SK-N-SH (cell line): ENCODE measurements around the gene AP1S1.

Source experiments
- CTCF ChIP-seq: fragments of 200-600 bp; sonication (generic); IDR thresholded peaks from 2 replicates; pipeline ENCODE4 v1.6.1; 2017; ENCODE audit warnings: antibody characterized with exemption, mild to moderate bottlenecking, moderate library complexity
- ELF1 ChIP-seq: IDR thresholded peaks from 2 replicates; pipeline ENCODE4 v1.4.0; 2012
- EP300 ChIP-seq, 2 experiments: IDR thresholded peaks; 2 replicates each; pipeline versions ENCODE4 v1.4.0 to v1.6.1; 2012; ENCODE audit warnings: borderline replicate concordance in 1 of 2, low read depth in 1 of 2, low read length in 1 of 2
- GATA2 ChIP-seq: sonication (generic); formaldehyde crosslinking; IDR thresholded peaks from 2 replicates; pipeline ENCODE4 v1.5.0; 2020; ENCODE audit warnings: mild to moderate bottlenecking, missing genetic modification reagents
- JUND ChIP-seq: IDR thresholded peaks from 2 replicates; pipeline ENCODE4 v1.4.0; 2012
- RAD21 ChIP-seq: IDR thresholded peaks from 2 replicates; pipeline ENCODE4 v1.6.1; 2012; ENCODE audit warnings: mild to moderate bottlenecking, low read length
- RXRA ChIP-seq: IDR thresholded peaks from 2 replicates; pipeline ENCODE4 v1.4.0; 2012; ENCODE audit warnings: low read depth, mild to moderate bottlenecking, borderline replicate concordance
- TAF1 ChIP-seq: IDR thresholded peaks from 2 replicates; pipeline ENCODE4 v1.6.1; 2012; ENCODE audit warnings: low read depth, mild to moderate bottlenecking, low read length, moderate library complexity, borderline replicate concordance
- YY1 ChIP-seq: IDR thresholded peaks from 2 replicates; pipeline ENCODE4 v1.4.0; 2012; ENCODE audit warnings: low read depth, mild to moderate bottlenecking
- TF ChIP-seq, protein P1 (sequence below): IDR thresholded peaks from 2 replicates; pipeline ENCODE4 v1.6.1; 2012; ENCODE audit warnings: mild to moderate bottlenecking, low read depth, low read length, moderate library complexity

DNA sequence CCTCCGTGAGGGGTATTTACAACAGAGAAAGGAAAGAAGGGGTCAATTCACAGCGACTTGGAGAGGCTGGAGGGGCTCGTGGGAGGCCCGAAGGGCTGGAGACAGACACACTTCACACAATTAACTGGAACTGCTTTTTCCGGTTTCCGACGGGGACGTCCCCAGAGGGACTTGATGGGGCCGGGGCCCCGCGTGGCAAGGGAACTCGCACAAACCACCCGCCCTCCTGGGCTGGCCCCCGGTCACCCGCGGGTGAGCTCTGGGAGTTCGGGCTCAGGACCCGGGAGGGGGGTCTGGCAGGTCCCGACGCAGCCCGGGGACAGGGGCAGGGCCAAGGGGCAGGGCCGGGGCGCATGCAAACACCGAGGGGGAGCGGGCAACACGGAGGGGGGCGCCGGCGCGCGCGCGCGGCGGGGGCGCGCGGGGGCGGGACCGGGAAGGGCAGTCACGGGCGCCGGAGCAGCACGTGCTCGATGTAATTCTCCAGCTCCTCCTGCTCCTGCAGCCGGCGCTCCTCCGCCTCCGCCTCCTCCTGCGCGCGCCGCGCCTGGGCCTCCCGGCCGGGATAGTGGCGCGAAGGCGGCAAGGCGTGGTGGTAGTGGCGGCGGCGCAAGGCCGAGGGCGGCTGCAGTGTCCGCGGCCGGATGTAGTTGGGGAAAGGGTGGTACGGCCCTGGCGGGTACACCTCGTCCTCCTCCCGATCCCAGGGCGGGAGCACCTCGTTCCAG, 8.4 kb downstream of the AP1S1 start:
- TF ChIP-seq CTCF (no peak), RAD21 (no peak), TAF1 (0 out of 2 replicates have a peak, but pooled peaks have one; percentile 37), YY1 (no peak), EP300 (IDR thresholded peaks at IDR 0.05; ENCODE audit: borderline replicate concordance in 1 of 2, low read depth in 1 of 2, low read length in 1 of 2) (no peak), GATA2 (CRISPR knock-in tag) (no peak), ELF1 (0 out of 2 replicates have a peak, but pooled peaks have one; percentile 11), JUND (no peak), RXRA (no peak)
- TF ChIP-seq, protein P1, sequence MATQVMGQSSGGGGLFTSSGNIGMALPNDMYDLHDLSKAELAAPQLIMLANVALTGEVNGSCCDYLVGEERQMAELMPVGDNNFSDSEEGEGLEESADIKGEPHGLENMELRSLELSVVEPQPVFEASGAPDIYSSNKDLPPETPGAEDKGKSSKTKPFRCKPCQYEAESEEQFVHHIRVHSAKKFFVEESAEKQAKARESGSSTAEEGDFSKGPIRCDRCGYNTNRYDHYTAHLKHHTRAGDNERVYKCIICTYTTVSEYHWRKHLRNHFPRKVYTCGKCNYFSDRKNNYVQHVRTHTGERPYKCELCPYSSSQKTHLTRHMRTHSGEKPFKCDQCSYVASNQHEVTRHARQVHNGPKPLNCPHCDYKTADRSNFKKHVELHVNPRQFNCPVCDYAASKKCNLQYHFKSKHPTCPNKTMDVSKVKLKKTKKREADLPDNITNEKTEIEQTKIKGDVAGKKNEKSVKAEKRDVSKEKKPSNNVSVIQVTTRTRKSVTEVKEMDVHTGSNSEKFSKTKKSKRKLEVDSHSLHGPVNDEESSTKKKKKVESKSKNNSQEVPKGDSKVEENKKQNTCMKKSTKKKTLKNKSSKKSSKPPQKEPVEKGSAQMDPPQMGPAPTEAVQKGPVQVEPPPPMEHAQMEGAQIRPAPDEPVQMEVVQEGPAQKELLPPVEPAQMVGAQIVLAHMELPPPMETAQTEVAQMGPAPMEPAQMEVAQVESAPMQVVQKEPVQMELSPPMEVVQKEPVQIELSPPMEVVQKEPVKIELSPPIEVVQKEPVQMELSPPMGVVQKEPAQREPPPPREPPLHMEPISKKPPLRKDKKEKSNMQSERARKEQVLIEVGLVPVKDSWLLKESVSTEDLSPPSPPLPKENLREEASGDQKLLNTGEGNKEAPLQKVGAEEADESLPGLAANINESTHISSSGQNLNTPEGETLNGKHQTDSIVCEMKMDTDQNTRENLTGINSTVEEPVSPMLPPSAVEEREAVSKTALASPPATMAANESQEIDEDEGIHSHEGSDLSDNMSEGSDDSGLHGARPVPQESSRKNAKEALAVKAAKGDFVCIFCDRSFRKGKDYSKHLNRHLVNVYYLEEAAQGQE: peak; percentile 71
